Testis (tissue), 2 donors: ENCODE data around the gene ID1.

Source experiments
- POLR2A ChIP-seq: fragments of 450-650 bp; IDR thresholded peaks from one replicate; pipeline ENCODE4 v1.6.1; 2017; ENCODE audit warnings: antibody characterized with exemption, mild to moderate bottlenecking, moderate library complexity
- TF ChIP-seq, protein P1 (sequence below), 3 experiments: fragments of 450-650 bp in 2 of 3; fragments of 200-600 bp in 1 of 3; sonication (generic) in 1 of 3; IDR thresholded peaks; one replicate each; pipeline ENCODE4 v1.5.1; 2016 to 2019; ENCODE audit warnings: antibody characterized with exemption in 3 of 3, mild to moderate bottlenecking in 2 of 3, moderate library complexity in 1 of 3

DNA sequence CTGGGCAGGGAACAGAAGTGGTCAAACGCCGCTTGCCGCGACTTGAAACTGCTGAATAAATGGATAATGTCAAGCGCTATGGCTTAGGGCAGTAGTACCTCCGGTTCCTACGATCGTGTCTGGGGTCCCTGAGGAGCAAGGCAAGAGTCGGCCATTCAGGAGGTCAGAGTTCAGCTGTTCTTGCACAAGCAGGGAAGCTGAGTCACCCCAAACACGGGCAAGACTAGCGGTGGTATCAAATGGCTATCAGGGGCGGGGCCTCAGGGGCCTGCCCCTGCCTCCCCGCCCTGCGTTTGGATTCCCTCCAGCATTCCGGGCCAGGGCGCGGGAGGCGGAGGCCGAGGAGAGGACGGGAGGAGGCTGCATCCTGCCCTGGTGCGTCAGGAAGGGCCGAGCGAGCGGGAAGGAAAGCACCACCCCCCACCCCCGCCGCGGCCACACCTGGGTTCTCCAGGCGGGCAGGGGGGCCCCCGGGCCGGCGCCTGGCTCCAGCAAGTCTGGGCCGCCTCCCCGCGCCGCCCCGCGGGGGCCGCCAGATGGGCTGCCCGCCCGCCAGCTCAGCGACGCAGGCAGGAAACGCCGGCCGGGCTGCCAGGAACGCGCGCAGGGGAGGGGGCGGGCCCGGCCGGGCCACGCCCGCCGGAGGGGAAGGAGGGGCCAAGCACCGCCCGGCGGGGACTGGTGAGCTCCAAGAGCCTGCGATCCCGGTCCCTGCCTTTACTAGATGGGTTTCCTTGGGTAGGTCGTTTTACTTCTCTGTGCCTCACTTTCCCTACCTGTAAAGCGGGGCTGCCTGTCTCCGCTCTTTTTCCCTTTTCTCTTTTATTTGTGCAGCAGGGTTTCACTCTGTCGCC, 32.2 kb upstream of the ID1 start:
- TF ChIP-seq POLR2A: no peak
- TF ChIP-seq, protein P1, sequence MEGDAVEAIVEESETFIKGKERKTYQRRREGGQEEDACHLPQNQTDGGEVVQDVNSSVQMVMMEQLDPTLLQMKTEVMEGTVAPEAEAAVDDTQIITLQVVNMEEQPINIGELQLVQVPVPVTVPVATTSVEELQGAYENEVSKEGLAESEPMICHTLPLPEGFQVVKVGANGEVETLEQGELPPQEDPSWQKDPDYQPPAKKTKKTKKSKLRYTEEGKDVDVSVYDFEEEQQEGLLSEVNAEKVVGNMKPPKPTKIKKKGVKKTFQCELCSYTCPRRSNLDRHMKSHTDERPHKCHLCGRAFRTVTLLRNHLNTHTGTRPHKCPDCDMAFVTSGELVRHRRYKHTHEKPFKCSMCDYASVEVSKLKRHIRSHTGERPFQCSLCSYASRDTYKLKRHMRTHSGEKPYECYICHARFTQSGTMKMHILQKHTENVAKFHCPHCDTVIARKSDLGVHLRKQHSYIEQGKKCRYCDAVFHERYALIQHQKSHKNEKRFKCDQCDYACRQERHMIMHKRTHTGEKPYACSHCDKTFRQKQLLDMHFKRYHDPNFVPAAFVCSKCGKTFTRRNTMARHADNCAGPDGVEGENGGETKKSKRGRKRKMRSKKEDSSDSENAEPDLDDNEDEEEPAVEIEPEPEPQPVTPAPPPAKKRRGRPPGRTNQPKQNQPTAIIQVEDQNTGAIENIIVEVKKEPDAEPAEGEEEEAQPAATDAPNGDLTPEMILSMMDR (IDR thresholded peaks at IDR 0.05): no peak
